NOMO-1 treated with dmso at 0.1 percent for 144 hours (cell line): Measurements from ENCODE around the gene PRKCD.

ENCODE experiments used
- DNase-seq: peaks from one replicate; lab custom pipeline; 2025; ENCODE audit not compliant: unreplicated experiment; lab: John Stamatoyannopoulos, UW

The PRKCD gene

GRCh38 chr3:53160660-53161449 lies at the start of gene PRKCD:
Gene PRKCD, plus strand, starts transcription at chr3:53161209. Its CDS starts 17,214 bp downstream, at chr3:53178423.
- DNase-seq, result peak; percentile 62

GRCh38 chr3:53111822-53112221 lies 49.2 kb upstream of the PRKCD start:
- no peak for DNase-seq

- no peak for DNase-seq
These were observed 47.6 kb upstream of the PRKCD start for GRCh38 chr3:53113293-53114010.

- DNase-seq, result peak; percentile 66
These were observed 47.0 kb upstream of the PRKCD start for GRCh38 chr3:53114011-53114400.

GRCh38 chr3:53114412-53115074 lies 46.5 kb upstream of the PRKCD start:
- DNase-seq, result no peak

- DNase-seq, result no peak
These were observed 44.1 kb upstream of the PRKCD start for GRCh38 chr3:53116956-53117355.

- DNase-seq, result no peak
These were observed 40.7 kb upstream of the PRKCD start for GRCh38 chr3:53120336-53120735.

- DNase-seq, result no peak
These were observed 38.6 kb upstream of the PRKCD start for GRCh38 chr3:53122255-53122932.

- peak; percentile 71 for DNase-seq
These were observed 38.1 kb upstream of the PRKCD start for GRCh38 chr3:53122933-53123305.

- DNase-seq, result no peak
These were observed 37.5 kb upstream of the PRKCD start for GRCh38 chr3:53123510-53123909.

GRCh38 chr3:53123953-53124352 lies 37.1 kb upstream of the PRKCD start:
- DNase-seq, result no peak

- DNase-seq, result no peak
These were observed 34.4 kb upstream of the PRKCD start for GRCh38 chr3:53126601-53127000.

GRCh38 chr3:53129344-53129743 lies 31.7 kb upstream of the PRKCD start:
- no peak for DNase-seq

GRCh38 chr3:53130179-53131061 lies 30.6 kb upstream of the PRKCD start, which contains the start of gene RFT1:
Gene RFT1, minus strand, starts transcription at chr3:53130435. Its CDS starts 35 bp downstream, at chr3:53130400.
- peak; percentile 91 for DNase-seq

GRCh38 chr3:53131096-53131495 lies 29.9 kb upstream of the PRKCD start:
- no peak for DNase-seq

GRCh38 chr3:53132347-53132746 lies 28.7 kb upstream of the PRKCD start:
- no peak for DNase-seq

- peak; percentile 48 for DNase-seq
These were observed 26.3 kb upstream of the PRKCD start for GRCh38 chr3:53134631-53135232.

GRCh38 chr3:53137221-53137620 lies 23.8 kb upstream of the PRKCD start:
- no peak for DNase-seq

- DNase-seq, result peak; percentile 20
These were observed 23.1 kb upstream of the PRKCD start for GRCh38 chr3:53137835-53138446.
